ENCODE measurements around the gene PAM.

DNA sequence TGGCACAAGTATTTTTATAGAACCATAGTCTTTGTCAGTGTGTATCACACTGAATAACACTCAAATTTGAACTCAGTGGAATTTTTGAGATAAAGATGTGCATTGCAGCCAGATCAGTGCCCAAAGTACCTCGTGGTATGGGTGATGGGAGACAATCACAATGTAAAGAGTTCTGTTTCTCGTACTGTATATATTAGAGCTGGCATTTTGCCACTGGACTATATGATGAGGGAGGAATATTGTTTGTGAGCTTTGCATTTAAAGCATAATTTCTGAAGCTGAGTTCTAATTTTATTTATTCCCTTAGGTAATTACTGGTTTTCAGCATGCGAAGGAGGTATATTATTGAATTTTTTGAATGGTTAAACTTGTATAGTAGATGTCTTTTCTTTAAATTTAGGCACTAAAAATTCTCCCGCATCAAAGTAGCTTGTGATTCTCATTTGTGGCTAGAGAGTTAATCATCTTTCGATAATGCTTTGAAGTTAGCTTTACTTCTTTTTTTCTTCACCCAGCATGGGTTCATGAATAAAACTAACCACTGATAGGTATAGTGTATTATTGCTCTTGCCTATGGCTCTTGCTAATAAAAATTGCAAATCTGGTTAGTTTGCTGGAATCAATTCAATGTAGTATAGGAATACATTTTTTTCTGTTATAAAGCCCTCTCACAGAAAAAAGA lies 43.1 kb downstream of the PAM start:
- TF ChIP-seq CTCF (IDR thresholded peaks at IDR 0.05; ENCODE audit: insufficient read depth, low read length, poor library complexity, severe bottlenecking) (no peak), EZH2phosphoT487 (conservative IDR thresholded peaks at IDR 0.05; ENCODE audit: low read length) (no peak)
